Activated CD8-positive, alpha-beta memory T cell treated with anti-CD3 and anti-CD28 coated beads for 24 hours (primary cell): ENCODE measurements around the gene NCOA7.
"Not testable (repeated sequence)": the region's sequence is repeated elsewhere in the genome, so short reads cannot be mapped to it uniquely, and the experiment has no call there.

Source experiments
- DNase-seq: peaks from one replicate; pipeline ENCODE4 v3.0.0-alpha.2; 2020

Gene NCOA7

GRCh38 chr6:125884634-125885371 lies 94.0 kb downstream of the NCOA7 start:
- DNase-seq = no peak

- no peak for DNase-seq
These were observed 95.3 kb downstream of the NCOA7 start for GRCh38 chr6:125886021-125886420.

- DNase-seq = no peak
These were observed 96.2 kb downstream of the NCOA7 start for GRCh38 chr6:125886914-125887313.

DNA sequence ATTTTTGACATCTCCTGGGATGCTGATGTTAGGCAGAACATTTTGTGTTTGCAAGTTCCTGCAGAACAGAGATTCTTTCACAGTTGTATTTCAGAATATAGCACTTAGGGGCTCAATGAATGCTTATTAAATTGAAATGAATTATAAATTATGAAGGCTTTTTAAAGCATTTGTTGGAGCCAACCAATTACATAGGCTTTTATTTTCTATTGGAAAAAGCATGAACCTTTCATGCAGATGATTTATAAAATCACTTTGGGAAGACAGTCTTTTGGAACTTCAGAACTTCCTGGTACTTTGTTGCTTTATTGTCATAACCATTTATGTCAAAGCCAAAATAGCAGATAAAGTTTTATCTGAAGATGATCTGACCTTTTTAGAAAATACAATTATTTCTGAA lies 96.6 kb downstream of the NCOA7 start:
- no peak for DNase-seq

DNA sequence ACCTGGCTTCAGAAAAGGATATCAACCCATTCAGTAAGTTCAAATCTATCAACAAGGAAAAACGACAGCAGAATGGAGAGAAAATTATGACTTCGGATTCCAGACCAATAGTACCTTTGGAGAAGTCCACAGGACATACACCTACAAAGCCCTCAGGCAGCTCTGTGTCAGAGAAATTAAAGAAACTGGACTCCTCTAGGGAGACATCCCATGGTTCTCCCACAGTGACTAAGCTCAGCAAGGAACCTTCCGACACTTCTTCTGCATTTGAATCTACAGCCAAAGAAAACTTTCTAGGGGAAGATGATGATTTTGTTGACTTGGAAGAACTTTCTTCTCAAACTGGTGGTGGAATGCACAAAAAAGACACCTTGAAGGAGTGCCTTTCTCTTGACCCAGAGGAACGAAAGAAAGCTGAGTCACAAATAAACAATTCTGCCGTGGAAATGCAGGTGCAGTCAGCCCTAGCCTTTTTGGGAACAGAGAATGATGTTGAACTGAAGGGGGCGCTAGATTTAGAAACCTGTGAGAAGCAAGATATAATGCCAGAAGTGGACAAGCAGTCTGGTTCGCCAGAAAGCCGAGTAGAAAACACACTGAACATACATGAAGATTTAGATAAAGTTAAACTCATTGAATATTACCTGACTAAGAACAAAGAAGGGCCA lies 98.4 kb downstream of the NCOA7 start:
- DNase-seq = no peak

DNA sequence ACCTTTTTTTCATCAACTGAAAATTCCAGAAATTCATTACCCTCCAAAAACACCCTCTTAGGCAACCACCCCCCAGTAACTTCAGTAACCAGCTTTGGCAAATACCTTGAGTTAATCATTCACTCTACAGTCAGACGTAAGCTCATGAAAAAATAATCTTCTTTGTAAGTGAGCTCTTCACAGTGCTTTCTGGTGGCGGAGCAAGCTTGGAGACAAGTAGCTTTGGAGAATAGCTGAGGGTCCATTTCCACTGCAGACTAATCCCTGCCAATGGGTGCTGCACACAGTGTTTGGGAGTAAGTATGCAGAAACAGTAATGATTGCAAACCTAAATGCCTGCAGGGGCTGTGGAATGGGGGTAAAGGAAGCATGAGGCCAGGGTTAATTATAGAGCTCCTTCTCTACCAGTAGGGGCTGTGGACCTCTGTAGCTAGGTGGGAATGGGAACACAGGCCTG lies 109.0 kb downstream of the NCOA7 start:
- DNase-seq = no peak

DNA sequence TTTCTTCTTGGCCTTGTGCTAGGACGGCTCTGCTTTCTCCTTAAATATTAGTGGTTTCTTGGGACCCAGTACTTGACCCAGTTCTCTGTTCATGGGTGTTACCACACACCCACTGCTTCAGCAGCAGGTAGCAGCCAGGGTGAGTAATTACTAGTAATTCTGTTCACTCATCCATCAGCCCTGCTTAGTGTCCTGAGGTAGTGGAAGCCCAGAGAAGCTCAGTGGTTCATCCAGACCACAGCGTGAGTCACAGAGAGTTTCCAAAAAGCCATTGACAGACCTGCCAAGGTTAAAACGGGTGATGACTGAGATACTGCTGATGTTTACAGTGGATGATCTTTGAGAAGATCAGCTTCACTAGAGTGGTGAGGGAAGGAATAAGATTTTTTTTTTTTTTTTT lies 114.1 kb downstream of the NCOA7 start:
- no peak for DNase-seq

- peak; percentile 72 for DNase-seq
These were observed 115.6 kb downstream of the NCOA7 start for GRCh38 chr6:125906158-125906998.

DNA sequence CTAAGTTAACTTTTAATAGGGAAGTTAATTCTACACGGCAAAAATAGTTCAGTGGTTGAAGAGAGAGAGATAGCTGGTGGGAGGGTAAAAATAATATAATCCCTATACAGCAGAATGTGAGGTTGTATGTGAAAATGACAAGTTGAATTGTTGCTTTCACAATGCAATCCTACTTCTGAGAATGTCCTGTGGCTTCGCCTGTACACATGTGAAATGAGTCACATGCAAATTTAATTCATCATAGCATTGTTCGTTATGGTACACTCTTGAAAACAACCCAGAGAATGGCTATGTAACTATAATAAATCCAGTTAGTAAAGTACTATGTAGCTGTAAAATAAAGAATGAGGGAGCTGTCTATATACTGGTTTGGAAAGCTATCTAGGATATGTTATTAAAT lies 119.8 kb downstream of the NCOA7 start:
- no peak for DNase-seq

GRCh38 chr6:125911051-125911451 lies 120.3 kb downstream of the NCOA7 start:
- not testable (repeated sequence) for DNase-seq

DNA sequence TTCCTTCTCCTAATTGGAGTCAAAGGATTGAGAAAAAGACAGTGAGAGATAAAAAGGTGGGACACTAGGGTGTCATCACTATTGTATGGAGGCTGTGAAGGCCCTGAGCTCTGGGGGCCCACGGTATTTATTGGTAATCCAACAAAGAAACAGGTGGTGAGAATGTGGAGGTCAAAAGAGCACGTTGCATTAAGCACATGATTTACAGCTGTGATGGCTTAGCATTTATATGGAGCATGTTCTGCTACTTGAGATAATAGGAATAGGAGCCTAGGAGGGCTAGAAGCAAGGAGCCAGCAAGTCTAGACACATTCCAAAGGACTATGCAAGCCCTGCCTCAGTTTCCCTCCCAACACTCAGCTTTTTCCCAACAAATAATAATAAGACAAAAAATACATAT lies 121.7 kb downstream of the NCOA7 start:
- not testable (repeated sequence) for DNase-seq

GRCh38 chr6:125913145-125913544 lies 122.4 kb downstream of the NCOA7 start:
- DNase-seq = no peak

DNA sequence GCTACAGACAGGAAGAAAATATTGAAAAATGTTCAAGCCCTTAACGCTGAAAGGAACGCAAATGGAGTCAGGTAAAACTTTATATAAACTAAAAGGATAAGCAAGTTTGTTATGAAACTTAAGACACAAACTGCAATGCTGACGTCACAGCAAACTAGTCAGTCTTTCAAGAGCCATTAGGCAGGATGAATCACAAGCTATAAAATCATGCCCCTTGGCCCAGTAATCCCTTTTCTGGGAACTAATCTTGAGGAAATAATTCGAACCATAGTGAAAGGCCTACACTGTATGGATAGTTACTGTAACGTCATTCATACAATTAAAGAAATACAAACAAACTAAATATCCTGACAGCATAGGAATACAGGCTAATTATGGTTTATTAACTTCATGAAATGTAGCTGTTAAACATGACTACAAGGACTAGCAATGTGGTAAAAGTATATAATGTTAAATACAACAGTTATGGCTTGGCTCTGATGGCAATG lies 123.1 kb downstream of the NCOA7 start:
- DNase-seq = no peak

DNA sequence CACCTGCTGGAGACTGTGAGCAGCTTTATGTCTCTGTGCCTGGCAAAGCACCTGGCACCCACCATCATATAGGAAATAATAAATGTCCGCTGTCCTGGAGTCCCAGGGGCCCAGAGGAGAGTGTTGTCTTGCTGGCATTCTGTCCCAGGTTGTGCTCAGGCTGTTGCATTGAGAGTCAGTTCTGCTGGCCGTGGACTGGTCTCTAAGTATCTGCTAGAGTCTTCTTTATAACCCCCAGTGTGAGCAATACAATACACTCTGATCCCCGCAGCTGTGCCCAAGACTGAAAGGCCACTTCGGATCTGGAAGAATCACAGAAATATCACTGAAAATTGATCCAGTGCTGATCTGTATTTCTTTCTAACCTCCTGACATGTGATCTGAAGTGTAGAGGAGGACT lies 127.5 kb downstream of the NCOA7 start:
- DNase-seq = no peak

DNA sequence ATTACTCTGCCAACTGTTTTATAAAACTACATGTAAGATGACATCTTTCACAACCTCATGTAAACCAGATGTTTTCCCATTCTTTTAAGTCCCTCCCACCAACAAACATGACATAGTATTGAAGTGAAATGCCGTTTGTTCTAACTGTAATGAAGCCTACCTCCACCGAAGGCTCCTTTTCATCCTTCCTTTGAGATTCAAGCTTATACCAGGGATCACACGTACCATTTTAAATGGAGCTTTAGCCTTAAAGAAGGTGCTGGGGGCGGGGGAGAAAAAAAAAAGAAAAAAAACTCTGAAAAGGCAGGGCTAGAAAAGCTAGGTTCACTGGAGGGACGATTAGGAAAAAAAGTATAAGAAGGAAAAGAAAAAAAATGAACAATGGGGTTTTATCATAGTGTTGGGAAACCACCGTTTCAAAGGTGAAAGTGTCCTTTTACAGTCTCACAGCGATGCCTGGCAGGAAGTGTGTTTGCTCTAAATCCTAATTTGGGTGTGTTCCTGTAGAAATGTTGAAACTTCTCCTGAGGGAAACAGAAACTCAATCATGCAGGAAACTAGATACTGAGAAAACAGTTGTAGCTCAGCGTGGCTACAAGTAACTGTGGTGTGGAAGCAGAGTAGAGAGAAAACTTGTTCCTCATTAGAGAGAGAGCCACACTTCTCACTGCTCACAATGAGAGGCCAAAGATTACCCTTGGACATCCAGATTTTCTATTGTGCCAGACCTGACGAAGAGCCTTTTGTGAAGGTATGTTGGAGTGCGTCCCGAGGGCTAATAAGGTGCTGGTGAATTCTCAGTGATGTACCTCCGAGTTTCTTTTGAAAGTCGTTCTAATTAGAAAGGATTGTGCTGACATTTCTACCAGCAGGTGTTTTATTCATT lies 128.2 kb downstream of the NCOA7 start:
- peak; percentile 66 for DNase-seq

DNA sequence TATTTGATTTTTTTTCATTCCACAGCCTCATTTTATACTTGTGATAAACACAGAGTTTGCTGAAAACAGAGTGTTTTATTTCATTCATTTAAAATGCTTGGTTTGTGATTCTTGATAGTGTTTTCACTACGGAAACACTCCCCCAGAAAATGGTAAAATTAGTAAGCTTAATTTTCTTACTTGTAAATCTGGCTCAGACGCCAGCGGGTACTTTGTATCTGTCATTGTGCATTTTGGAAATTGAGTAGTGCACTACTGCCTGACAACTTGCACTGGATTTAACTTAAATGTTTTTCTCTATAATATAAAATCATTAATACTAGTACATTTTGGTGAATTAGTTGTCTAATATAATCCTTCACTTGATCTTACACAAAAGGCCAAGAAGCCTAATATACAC lies 128.9 kb downstream of the NCOA7 start:
- DNase-seq = no peak

GRCh38 chr6:125922322-125922860 lies 131.6 kb downstream of the NCOA7 start:
- no peak for DNase-seq

GRCh38 chr6:125923366-125923877 lies 132.7 kb downstream of the NCOA7 start:
- DNase-seq = no peak

DNA sequence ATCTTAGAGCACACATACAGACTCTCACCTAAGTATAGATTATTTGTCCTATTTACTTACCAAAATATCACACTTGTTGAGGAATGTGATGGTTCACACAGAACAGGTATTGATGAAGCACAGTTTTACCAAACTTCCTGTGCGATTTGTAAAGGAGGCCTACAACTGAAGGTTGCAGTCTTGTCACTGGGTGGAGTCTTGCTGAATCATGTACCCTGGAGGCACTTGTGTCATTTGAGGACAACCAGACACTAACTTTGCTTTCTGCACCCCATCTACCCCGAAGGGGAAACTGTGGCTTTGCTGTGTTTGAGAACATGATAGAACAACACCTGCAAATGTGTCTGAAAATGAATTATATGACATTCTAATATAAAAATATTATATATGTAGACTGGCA lies 133.4 kb downstream of the NCOA7 start:
- no peak for DNase-seq

- DNase-seq = no peak
These were observed 134.1 kb downstream of the NCOA7 start for GRCh38 chr6:125924697-125925358.

DNA sequence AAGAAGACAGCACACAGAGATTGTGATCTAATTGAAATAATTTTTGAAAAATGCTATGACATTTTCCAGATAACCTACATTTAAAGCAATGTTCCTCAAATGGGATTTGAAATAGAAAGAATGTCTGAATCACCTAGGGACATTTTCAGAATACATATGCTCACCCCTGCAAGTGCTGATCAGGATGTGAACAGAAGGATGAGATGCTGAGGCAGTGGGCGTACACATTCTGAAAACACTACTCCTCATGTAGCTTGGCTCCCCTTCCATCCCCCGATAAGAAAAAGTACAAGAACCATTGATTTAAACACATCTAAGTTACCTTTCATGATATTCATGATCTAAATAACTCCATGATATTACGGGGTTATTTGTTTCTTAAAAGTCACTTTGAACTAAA lies 136.0 kb downstream of the NCOA7 start:
- DNase-seq = no peak
